HG03457 (cell line): ENCODE measurements around the gene XAB2.

Source experiments
- ATAC-seq: cut with Tn5 transposase; IDR thresholded peaks from one replicate; pipeline ENCODE4 v1.9.1; 2021; ENCODE audit warnings: moderate number of reproducible peaks; ENCODE audit not compliant: unreplicated experiment

The XAB2 gene

GRCh38 chr19:7633698-7634097 is 4.4 kb upstream of the XAB2 start, which contains the start of gene PCP2:
Gene PCP2, minus strand, starts transcription at chr19:7633719. Its CDS starts 262 bp downstream, at chr19:7633457.
- no peak for ATAC-seq

DNA sequence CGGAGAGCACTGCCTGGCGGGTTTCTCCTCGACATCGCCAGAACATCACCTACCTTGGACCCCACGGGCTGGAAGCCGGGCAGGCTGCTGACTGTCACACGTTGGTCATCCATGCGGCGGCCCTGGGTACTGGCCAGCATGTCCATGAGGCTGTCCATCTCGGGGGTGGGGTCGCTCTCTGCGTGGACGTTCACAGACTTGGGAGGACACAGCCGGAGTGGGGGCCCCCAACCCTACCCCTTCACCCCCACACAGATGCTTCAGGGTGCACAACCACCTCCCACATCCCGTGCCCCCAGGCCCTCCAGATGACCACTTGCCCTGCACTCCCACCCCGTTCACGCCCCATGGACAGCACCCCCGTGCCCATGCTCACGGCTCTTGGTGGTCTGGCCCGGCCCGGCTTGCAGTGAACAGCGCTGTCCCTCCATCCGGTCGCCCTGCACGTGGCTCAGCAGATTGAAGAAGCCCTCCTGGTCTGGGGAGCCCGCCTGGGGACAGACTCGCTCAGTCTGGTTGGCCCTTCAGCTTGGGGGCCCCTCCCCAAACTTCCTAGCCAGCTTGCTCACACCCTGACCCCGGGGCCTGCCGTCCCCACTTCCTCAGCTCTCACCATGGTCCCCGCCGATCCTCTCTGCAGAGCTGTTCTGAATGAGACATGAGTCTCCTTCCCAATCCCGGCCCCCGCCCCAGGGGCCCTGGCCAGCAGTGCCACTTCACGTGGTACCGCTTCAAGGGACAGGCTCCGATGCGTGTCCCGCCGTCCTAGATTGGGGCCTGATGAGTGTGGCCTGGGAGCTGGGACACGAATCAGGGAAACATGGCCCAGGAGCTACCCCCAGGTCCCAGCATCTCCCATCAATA is 3.2 kb upstream of the XAB2 start:
- no peak for ATAC-seq

- no peak for ATAC-seq
Observed at GRCh38 chr19:7631577-7631976, 2.2 kb upstream of the XAB2 start.

DNA sequence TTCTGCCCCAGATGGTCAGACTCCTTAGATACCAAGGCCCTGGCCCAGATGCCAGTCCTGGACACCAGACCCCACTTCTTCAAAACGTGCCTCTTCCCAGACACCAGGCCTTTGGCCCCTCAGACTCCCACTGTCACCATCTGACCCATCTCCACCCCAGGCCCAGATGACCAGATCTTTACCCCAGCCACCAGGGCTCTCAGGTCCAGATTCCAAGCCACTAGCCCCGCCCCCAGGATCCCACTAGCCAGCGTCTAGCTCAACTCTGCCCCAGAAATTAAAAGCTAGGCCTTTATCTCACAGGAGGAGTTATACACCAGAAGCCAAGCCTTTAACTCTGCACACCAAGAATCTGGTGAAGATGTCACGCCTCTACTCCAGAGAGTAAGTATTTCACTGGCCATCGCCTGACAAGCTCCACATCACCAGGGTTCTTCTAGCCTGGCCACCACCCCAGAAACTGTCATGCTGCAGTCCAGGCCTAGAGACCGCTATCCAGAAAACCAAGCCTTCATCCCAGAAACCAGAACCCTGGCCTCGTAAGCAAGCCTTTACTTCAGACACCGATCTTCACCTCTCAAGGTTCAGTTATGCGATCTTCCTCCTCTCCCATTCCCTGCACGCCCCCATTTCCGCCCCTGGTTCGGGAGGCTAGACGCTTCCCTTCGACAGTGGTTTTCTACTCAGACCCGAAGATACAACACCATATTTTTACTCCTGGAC is 595 bp downstream of the XAB2 start:
- no peak for ATAC-seq

GRCh38 chr19:7627166-7627565 is 2.2 kb downstream of the XAB2 start:
- ATAC-seq, result no peak

GRCh38 chr19:7625763-7626372 is 3.5 kb downstream of the XAB2 start:
- ATAC-seq, result no peak

DNA sequence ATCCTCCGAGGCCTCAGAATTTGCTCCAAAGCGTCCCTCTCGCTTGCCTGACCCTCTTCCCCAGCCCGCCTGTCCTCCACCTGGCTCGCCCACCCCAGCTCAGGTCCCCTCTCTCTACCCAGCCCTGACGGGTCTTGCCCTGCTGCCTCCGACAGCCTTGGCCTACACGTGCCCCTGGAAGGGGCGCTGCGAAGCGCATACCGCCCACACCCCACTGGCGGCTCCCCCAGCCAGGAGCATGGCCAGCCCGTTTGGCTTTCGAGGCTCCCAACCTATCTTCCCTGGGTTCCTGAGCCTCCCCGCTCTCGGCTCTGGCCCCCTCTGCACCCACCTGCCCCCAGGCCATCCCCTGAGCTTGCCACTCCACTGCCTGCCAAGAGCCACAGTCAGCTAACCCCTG is 4.5 kb downstream of the XAB2 start:
- no peak for ATAC-seq

- no peak for ATAC-seq
Observed at GRCh38 chr19:7623725-7624603, 5.4 kb downstream of the XAB2 start.

DNA sequence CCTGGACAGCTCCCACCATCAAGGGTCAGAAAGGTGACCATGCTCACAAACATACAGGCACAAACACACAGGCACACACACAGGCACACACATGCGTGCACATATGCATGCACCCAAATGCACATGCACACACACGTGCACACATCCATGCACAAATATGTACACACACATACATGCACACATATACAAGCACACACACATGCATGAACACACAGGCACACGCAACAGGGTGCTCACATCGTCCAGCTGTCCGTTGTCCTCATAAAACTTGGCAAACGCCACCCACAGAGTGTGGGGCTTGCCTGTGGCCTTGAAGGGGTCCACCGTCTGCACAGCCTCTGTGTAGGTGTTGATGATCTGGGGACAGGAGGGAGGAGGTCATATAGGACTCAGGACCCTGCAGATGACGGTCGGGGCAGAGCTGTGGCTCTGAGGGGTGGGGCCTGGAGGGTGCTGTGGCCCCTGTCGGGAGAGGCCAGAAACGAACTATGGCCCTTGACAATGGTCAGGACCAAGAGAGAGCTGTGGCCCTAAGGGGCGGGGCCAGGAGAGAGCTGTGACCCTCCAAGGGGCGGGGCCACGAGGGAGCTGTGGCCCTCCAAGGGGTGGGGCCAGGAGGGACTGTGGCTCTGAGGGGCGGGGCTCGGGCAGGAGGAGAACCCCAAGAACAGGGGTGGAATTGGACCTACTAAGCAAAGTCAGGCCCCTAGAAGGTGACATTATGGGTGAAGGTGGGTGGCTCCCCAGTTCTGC is 6.2 kb downstream of the XAB2 start:
- no peak for ATAC-seq

DNA sequence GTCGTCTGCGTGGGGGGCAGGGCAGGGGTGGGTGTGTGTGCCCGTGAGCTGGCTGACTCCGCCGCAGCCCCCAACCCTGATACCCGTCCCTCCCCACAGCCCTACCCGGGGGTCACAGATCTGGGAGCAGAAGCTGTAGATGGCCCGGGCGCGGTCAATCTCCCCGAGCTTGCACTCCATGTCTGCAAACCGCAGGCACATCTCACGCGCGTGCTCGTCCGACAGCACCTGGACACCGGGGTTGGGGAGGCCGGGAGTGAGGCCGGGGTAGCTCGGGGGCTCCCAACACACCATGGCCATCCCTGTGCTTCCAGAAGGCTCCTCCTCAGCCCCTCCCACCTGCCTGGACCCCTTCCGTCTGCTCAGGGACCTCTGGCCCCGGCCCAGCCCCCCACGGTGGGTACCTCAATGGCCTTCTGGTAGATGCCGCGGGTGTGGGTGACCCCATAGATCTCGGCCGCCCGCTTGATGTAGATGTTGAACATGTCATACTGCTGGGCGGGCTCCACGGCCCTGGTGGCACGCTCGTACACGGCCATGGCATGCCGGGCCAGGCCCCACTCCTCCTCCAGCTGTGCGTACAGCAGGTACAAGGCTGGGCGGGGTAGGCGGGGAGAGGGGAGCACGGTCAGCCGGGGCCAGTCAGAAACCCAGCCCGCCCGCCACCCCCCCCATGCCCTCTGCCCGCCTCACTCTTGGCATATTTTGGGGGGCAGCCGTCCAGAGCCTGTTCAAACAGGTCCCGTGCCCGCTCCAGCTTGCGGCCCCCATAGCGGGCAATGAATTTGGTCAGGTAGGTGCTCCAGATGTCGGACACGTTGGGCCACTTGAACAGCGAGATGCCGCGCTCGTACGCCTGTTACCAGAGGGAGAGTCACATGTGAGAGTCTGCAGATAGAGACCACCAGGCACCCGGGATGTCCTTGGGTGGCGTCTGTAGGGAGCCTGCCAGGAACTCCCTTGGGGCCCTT is 8.6 kb downstream of the XAB2 start:
- ATAC-seq, result no peak

GRCh38 chr19:7619671-7620441 is 9.5 kb downstream of the XAB2 start:
- no peak for ATAC-seq

DNA sequence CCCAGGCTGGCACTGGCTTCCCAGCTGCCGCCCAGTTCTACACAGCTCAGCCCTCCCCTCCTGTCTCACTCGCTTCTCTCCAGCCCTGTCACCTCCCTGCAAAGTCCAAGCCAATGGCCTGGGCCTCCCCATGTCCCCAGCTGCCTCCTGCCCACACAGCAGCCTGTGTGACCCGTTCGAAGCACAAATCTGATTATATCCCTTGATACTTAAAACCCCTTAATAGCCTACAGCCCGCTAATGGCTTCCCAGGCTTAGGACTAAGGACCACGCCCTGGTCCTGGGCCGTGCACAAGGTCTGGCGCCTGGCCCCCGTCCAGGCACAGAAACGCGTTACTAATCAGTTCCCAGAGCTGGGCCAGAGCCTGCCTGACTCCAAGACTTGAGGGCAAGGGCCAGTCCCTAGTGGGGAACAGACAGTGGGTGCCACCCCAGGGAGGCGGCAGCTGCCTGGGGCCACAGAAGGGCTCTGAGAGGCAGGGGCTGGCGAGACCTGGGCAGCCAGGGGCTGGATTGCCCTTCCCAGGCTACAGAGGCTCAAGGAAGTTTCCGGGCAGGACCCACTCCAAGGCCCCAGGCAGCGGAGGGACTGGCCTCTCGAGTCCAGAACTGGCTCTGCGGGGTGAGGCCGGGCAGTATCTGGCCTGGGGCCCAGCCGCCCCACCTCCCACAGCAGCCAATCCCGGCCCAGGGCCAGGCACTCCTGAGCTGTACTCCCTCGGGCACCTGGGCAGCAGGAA is 10.4 kb downstream of the XAB2 start:
- no peak for ATAC-seq

- no peak for ATAC-seq
Observed at GRCh38 chr19:7618348-7618747, 11.0 kb downstream of the XAB2 start.

DNA sequence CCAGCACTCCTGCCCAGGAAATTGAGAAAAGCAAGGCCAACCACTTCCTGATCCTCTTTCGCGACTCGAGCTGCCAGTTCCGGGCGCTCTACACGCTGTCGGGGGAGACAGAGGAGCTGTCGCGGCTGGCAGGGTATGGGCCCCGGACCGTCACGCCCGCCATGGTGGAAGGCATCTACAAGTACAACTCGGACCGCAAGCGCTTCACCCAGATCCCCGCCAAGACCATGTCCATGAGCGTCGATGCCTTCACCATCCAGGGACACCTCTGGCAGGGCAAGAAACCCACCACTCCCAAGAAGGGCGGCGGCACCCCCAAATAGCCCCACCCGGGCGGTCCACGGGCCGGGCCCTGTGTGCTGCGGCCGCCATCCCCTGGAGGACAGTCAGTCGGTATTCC is 11.6 kb downstream of the XAB2 start:
- no peak for ATAC-seq

DNA sequence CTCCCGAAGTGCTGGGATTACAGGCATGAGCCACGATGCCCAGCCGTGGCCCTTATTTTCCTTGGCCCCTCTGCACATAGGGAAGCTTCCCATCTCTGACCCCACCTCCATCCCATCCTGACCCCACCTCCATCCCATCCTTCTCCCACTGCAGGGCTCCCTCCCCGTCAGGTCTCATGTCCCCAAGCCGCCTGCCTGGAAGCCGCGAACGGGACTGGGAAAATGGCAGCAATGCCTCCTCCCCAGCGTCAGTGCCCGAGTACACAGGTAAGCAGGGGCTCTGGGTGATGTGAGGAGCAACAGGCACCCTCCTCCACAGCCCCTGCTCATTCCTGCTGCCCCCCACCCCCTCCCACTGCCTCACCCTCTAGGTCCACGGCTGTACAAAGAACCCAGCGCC is 12.2 kb downstream of the XAB2 start:
- no peak for ATAC-seq

GRCh38 chr19:7614859-7615741 is 14.2 kb downstream of the XAB2 start:
- no peak for ATAC-seq
